Stimulated activated CD8-positive, alpha-beta memory T cell treated with anti-CD3 and anti-CD28 coated beads, Interleukin-15, amount 100 ng/mL, for 4 hours (primary cell): ENCODE results near the gene MRM1.

Experiments
- DNase-seq, 2 donors: peaks; one replicate each; pipeline ENCODE4 v3.0.0-alpha.2; 2020; ENCODE audit warnings: low read depth in 2 of 2

MRM1 gene, protein sequence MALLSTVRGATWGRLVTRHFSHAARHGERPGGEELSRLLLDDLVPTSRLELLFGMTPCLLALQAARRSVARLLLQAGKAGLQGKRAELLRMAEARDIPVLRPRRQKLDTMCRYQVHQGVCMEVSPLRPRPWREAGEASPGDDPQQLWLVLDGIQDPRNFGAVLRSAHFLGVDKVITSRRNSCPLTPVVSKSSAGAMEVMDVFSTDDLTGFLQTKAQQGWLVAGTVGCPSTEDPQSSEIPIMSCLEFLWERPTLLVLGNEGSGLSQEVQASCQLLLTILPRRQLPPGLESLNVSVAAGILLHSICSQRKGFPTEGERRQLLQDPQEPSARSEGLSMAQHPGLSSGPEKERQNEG

DNA sequence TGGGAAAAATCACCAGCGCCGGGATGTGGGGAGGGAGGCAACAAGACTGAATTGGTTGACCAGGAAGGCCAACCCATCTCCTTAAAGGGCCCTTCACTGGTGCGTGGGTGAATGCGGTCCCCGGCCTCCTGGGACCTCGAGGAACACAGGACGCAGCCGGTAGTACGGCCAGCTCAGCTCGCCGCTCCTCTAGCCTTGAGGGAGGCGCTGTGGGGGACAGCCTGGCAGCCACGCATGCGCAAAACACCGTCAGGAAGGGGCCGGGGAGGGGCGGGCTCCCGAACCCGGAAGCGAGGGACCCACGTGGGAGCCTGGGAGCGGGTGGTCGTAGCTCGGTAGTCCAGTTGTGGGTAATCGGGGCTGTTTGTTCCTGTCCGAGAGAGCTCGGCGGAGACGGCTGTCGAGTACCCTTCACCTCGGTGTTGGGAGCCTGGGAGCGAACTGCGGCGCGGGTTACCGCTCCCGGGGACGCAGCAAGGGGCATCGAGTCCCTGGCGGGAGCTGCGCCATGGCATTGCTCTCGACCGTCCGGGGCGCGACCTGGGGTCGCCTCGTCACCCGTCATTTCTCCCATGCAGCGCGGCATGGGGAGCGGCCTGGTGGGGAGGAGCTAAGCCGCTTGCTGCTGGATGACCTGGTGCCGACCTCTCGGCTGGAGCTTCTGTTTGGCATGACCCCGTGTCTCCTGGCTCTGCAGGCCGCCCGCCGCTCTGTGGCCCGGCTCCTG, at the start of gene MRM1:
Gene MRM1, plus strand, starts transcription at position 281 of the 727 bp plus-strand sequence. Its CDS starts 228 bp downstream, at position 509.
- peak; percentile 87 for DNase-seq

DNA sequence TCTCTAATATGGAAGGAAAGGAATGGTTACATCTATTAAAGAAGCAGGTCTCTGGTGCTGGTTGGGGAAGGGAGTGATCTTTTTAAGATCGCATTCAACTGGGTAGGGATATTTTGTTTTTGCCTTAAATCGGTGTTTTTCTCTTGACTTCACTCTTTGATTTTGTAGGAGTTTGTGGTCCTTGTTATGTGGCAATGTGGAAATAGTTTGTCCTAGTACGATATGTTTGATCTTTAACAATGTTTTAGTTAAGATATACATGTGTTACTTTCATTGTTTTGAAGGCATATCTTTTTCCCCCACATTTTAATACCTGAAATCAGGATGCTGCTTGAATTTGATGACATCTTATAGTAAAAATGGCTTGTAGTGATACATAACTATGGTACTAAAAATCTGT, 47.9 kb upstream of the MRM1 start:
- DNase-seq = no peak

DNA sequence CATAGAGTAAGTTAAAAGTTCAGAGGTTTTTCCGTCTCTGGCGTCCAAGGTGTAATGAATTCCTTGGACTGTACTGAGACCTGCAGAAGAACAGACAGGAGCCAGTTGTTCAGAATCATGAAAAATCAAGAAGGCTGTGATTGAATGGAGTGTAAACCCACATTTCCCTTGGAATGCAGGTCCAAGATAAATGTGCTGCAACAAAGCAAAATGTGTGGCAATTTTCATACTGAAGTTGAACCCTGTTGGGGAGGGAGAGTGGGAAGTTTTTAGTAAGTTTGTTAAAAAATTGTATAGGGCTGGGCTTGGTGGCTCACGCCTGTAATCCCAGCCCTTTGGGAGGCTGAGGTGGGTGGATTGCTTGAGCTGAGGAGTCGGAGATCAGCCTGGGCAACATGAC, 35.3 kb upstream of the MRM1 start:
- DNase-seq = no peak

DNA sequence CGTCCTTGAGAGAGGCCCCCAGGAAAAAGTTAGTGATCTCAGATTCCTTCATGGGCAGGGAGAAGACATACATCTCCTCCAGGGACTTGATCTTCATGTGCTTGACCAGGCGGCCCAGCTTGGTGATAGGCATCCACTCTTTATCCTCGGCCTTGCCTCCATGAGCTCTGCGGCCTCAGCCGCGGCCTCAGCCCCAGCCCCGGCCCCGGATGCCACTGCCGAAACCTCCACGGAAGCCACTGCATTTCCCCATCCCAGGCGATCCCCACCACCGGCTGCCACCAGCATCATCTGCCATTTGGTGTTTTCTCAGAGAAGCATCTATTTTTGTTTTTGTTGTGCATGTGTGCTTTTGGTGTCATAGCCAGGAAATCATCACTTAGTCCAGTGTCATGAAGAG, 26.4 kb upstream of the MRM1 start:
- DNase-seq = no peak

DNA sequence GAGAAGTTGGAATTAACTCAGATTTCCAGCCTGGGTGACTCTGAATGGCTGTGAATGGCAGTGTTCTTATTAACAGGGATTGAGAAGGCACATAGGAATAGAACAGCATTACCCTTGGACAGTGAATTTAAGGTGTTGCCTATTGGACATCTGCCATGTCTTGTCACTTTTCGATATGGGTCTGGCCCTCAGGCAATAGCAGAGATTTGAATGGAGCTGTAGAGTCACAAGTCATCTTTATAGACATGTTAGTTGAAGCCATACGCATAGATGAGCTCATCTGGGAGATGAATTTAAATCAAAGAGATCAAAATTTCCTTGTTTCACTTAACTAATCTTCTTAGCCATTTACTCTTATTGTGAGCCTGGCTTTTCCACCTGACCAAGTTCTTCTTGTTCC, 24.6 kb upstream of the MRM1 start:
- no peak for DNase-seq

DNA sequence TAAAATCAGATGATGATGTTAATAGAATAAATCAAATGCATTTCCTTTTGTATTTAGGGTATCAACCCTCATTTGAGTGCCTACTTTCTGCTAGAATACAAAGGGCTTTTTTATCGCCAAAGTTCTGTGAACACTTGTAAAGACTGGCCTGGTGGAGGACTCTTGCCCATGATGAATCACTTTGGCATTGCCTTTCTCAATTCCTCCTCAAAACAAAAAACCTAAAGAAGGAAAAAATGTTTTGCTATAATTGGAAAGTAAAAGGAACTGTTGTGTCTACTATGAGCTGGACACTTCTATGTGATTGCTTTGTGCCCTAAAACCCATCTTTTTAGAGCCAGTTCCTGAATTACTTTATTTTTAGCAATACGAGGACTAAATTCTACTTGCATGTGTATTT, 22.7 kb upstream of the MRM1 start:
- no peak for DNase-seq

DNA sequence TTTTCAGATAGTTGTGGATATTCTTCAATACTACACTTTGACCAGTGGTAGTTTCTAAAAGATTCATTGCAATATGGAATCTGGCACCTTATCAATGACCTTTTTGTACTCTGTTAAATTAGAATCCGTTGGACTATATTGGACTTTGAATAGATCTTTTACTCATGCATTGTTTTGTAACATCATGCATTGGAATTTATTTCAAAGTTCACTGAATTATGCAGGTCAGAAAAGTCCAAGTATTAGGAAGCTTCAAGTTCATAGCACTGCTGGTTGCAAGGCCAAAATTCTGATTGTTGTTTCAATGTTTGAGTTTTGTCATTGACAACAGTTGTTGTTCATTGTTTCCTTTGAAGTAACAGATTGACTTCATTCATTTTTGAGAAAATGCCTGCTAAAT, 17.6 kb upstream of the MRM1 start:
- DNase-seq = no peak

DNA sequence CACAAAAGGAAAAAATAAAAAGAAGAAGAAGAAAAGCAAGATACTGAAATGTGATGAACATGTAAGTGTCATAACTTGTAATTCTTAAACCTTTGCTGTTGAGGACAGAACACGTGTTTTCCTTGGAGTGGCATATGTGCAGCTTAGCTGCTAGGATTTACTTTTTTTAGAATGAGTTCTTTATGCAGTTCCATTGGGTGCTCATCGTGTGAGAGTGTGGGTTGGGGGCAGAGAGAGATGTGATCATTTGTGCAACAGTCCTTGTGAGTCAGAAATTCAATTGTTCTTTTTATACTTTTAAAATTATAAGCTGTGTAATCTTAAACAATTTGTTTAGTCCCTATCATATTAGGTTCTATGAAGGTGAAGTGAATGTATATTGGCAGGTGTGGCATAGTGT, 15.2 kb upstream of the MRM1 start:
- no peak for DNase-seq

DNA sequence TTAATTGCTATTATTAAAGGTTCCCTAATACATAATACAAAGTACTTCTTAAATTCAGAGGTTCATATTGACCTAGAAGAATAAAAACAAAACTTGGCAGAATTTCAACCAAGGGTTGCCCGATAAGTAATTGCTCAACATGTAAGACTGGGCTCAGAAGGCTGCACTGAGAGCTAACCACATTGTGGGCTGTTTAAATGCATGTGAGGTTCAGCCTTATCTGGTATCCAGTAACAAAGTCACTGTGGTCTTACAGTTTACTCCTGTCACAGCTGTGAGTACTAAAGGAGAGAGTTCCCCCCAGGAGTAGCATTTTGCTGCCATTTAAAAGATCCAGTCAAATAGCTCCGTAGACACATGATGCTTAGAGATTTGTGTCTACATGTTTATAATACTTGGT, 11.3 kb upstream of the MRM1 start:
- DNase-seq = no peak

DNA sequence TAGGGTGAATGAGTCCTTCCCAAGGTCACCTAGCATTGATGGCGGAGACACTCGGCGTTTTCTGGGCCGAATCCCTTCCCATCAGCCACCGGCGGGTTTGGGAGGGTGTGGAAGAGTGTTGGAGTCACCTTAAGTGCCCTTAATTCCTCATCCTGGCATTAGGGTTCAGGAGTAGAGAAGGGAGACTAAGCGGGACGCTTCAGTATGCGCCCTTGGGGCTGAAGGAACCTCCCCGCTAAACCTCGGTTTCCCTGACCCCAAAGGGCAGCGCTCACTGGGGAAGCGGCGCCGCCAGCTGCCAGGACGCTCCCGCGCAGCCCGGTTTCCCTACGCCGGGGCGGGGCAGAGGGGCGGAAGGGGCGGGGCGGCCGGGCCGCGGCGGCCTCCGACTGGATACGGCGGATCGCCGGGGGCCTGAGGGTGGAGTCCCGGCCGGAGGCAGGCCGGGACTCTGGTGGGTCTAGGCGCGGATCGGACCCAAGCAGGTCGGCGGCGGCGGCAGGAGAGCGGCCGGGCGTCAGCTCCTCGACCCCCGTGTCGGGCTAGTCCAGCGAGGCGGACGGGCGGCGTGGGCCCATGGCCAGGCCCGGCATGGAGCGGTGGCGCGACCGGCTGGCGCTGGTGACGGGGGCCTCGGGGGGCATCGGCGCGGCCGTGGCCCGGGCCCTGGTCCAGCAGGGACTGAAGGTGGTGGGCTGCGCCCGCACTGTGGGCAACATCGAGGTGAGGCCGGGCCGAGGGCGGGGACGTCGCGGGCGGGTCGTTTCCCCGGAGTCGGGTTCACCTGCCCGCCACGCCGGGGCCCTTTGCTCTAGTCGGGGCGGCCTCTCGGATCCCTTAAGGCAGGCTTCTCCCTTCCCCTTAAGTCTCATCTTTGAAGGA, 9.7 kb upstream of the MRM1 start, which contains the start of gene DHRS11:
Gene DHRS11, plus strand, starts transcription at position 446 of the 882 bp plus-strand sequence. Its CDS starts 131 bp downstream, at position 577.
- DNase-seq = peak; percentile 32 to 62

DNA sequence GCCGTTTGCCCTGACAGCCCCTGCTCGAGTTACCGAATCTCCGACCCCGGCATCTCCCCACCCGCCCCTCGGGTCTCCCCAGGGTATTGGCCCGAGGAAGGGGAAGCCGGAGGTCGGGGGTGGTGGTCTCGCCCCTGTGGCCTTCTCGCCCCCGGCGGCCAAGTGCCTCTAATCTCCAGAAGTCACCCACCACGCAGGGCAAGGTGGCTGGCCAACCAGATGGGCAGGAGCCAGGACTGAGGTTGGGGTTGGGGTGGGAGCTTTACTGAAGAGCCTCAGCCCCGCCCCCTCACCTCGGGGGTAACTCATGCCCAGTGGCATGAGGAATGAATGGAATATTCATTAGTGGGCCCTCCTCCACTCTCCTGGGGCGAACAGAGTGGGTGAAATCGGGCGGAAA, 9.1 kb upstream of the MRM1 start:
- no peak for DNase-seq

DNA sequence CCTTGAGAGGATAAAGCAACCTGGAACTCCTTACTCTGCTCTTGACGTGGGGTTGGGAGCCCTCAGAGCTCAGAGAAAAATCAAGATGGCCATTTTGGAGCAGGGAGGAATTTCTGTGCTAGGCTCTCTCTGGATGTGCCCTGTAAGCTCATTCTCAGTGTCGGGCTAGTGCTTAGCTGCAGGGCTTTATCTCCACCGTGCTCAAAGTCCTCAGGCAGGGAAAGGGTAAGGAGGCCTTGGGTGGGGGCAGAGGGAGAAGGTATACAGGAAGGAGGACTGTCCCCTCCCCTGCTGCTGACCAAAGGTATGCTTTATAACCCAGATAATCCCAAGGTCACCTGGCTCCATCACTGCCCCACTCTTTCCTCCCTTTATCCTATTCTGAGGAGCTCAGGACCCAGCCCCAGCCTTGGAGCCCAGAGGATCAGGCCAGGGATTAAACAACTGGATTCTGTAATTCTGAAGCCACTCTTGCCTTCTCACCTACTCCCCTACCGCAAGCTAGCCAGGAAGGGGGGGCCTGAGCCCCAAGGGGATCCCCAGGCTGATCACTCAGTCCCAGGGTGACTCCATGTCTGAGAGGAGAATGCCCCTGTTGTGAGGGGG, 8.6 kb upstream of the MRM1 start:
- DNase-seq = no peak

DNA sequence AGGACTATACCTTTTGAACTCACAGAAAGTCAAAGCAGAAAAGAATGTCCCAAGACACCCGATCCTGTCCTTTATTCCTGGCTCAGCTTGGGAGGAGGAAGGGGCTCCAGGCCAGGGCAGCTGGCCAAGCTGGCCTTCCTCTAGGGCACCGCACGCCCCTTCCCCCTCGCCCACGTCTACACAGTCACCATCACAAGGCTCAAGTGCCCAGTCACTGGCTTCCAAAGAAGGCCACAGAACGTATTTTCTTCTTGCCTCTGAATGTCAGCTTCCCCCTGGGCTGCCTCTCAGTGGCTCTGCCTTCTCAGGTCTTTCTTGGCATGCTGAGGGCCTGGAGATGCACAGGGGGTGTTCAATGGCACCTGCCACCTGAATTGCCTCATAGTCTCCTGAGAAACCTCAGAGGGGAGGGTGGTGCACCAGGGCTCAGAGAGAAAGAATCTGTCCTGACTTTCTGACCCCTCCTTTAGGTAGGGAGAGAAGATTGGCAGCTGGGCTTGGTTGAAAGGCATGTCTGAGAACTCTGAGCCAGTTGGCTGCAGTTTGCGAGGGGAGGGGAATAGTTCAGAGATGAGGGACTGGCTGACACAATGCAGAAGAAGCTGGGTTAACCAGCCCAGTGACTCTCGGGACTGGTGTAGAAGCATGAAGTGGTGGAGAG, 7.6 kb upstream of the MRM1 start:
- no peak for DNase-seq

DNA sequence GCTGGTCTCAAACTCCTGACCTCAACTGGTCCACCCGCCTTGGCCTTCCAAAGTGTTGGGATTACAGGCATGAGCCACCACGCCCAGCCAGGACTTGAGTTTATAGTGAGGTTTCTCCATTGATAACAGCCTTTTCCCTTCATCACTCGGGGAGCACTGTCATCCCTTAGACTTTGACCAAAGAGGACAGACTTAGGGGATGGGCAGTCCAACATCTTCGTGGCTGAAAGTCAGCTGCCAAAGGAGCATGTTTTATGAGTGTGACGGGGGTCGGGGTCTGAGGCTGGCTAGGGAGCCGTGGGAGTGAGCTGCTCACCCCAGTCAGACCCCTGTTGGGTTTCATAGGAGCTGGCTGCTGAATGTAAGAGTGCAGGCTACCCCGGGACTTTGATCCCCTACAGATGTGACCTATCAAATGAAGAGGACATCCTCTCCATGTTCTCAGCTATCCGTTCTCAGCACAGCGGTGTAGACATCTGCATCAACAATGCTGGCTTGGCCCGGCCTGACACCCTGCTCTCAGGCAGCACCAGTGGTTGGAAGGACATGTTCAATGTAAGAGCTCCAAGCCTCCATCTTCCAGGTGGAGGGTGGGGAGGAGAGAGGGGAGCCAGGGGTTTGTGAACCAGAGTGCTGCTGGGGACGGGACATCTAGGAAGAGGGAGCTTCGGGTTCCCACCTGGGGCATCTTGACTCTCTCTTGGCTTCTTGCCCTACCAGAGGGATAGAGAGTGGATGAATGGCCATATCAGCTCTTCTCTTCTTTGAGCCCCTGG, 6.6 kb upstream of the MRM1 start:
- no peak for DNase-seq

DNA sequence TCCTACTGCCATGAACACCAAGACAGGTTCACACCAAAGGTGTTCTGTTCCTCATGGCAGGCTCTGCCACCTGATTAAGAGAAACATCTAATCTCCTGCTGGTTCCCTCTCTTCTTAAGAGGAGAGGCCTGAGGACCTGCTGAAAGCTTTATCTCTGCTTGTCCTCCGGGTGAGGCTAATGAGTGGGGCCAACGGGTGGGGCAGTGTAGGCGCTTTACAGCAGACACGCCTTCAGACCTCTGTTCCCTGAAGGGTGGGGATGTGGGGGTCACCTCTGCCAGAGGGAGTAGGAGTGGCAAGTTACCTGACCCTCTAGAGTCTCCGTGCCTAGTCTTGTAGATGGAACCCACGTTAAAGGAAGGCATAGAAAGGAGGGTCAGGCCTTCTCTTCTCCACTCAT, 4.2 kb upstream of the MRM1 start:
- DNase-seq = no peak

DNA sequence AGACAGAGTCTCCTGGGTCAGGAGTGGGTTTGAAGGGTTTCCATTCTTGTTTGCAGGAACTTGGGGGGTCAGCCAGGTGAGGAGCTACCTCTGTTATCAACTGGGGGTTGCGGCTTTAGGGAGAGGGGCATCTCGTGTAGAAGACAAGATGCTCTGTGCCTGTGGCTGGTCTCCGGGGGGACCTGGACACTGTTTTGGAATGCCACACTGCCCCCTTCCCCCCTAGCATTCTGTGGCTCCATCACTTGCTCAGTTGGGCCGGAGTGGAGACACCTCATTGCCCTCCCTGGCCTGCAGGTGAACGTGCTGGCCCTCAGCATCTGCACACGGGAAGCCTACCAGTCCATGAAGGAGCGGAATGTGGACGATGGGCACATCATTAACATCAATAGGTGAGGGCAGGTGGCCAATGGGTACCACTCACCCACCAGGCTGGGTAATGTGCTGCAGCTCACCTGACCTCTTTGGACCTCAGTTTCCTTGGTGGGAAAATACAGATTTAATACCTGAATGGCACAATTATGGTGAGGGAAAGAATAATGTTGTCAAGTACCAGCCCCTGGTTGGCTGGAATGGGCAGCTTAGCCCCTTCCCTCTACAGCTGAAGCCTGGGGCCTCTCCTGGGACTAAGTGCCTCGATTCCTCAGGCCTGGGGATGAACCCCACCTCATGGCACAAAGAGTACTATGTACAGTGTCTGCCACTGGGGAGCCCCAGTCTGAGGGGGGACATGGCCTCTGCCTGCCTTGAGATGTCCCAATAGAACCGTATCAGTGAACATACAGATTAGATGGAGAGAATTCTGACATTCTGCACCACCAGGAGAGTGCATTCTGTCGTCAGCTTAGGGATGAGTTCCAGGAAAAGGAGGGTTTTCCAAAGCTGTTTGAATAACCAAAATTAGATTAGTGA, 3.3 kb upstream of the MRM1 start:
- DNase-seq = no peak

DNA sequence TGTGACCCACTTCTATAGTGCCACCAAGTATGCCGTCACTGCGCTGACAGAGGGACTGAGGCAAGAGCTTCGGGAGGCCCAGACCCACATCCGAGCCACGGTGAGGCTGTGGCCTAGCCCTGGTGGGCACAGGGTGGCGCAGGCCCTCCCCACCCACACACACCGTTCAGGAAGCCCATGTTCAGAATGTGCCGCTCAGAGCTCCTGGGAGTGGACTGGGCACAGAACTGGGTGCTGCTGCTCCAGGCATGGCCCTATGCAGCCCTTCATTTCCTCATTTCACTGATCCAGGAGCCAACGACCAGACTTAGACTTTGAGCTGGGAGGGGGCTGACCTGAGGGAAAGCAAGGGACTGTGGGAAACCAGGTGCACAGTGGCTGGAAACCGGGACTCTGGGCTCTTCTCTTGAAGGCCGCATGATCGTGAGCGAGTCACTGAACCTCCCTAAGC, 2.4 kb upstream of the MRM1 start:
- DNase-seq = no peak

DNA sequence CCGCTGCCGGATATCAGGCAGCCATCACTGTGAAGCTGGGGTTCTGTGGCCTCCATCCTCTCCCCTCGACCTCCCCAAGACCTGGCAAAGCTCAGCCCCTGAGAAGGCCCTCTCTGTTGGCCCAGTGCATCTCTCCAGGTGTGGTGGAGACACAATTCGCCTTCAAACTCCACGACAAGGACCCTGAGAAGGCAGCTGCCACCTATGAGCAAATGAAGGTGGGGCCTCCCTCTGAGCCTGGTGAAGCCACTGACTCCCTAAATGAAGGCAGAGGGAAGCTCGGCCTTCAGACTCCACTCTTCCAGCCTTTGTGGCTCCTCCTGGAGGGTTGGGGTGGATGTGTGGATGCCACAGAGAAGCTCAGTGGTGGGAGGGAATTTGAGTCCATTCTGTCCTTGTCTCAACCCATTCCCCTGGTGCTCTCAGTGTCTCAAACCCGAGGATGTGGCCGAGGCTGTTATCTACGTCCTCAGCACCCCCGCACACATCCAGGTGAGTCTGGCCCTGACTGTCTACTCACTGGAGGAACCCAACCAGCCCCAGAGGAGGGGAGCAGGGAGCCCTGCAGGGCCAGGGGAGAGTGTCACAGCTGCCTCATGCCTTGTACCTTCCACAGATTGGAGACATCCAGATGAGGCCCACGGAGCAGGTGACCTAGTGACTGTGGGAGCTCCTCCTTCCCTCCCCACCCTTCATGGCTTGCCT, 1.7 kb upstream of the MRM1 start:
- DNase-seq = no peak

DNA sequence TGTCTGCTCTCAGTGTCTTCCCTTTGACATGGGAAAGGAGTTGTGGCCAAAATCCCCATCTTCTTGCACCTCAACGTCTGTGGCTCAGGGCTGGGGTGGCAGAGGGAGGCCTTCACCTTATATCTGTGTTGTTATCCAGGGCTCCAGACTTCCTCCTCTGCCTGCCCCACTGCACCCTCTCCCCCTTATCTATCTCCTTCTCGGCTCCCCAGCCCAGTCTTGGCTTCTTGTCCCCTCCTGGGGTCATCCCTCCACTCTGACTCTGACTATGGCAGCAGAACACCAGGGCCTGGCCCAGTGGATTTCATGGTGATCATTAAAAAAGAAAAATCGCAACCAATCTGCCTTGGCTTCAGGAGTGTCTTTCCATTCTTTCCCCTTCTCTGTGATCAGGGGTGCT, 918 bp upstream of the MRM1 start:
- no peak for DNase-seq
